Tibial artery (tissue), 4 donors: ENCODE results near the gene EFNB2.

Source experiments
- DNase-seq, 2 donors: peaks; one replicate each; pipeline ENCODE4 v3.0.0-alpha.2; 2019
- H3K27ac ChIP-seq, 2 donors: fragments of 200-600 bp; sonication (generic) in 1 of 2; 1 replicate in 1 of 2; 2 replicates in 1 of 2; pipeline ENCODE4 v1.5.1; 2018 to 2019; ENCODE audit warnings: mild to moderate bottlenecking in 1 of 2
- H3K27me3 ChIP-seq, 2 donors: fragments of 200-600 bp; sonication (generic) in 1 of 2; one replicate each; pipeline versions ENCODE4 v1.5.1 to v1.6.0; 2016 to 2019
- H3K36me3 ChIP-seq, 3 donors: fragments of 200-600 bp; sonication (generic) in 2 of 3; one replicate each; pipeline ENCODE4 v1.5.1; 2016 to 2019; ENCODE audit warnings: mild to moderate bottlenecking in 2 of 3
- H3K4me1 ChIP-seq, 4 donors: fragments of 200-600 bp; sonication (generic) in 2 of 4; 1 replicate in 3 of 4; 2 replicates in 1 of 4; pipeline ENCODE4 v1.5.1; 2016 to 2019
- H3K4me3 ChIP-seq, 2 donors: fragments of 200-600 bp; sonication (generic) in 1 of 2; 1 replicate in 1 of 2; 2 replicates in 1 of 2; pipeline ENCODE4 v1.5.1; 2018 to 2019; ENCODE audit warnings: mild to moderate bottlenecking in 2 of 2
- H3K9me3 ChIP-seq, 3 donors: fragments of 200-600 bp; sonication (generic) in 1 of 3; one replicate each; pipeline ENCODE4 v1.5.1; 2016 to 2019
- CTCF ChIP-seq, 2 experiments: fragments of 200-600 bp in 1 of 2; fragments of 450-650 bp in 1 of 2; IDR thresholded peaks; one replicate each; pipeline ENCODE4 v1.5.1; 2017 to 2019; ENCODE audit warnings: antibody characterized with exemption in 2 of 2, mild to moderate bottlenecking in 1 of 2, moderate library complexity in 1 of 2
- intact Hi-C: fragments of 100-400 bp; cut with DNase I; formaldehyde crosslinking; loops from one replicate; pipeline ENCODE4 v1.15.0; 2023; ENCODE audit warnings: low total_unique reads

EFNB2 gene

GRCh38 chr13:106470576-106470975 is 64.9 kb downstream of the EFNB2 start:
- TF ChIP-seq CTCF (IDR thresholded peaks at IDR 0.05), result no peak
- H3K27ac ChIP-seq, result no peak overlapping the region

GRCh38 chr13:106468744-106469590 is 66.5 kb downstream of the EFNB2 start:
- no peak for TF ChIP-seq CTCF (IDR thresholded peaks at IDR 0.05)
- peak overlapping the region in 1 of 2 donors; percentile 41 for H3K27ac ChIP-seq
- no peaks in the 10 kb centered on the region for H3K36me3 ChIP-seq
- no peak for DNase-seq
- intact Hi-C loops, result no loop called here
- H3K9me3 ChIP-seq, result no peaks in the 10 kb centered on the region
- no peak overlapping the region for H3K4me3 ChIP-seq
- H3K4me1 ChIP-seq, result peaks cover 0 to 22% (median 9%) of the 10 kb centered on the region in 4 donors
- no peaks in the 10 kb centered on the region for H3K27me3 ChIP-seq

More at GRCh38 chr13:106470576-106470975, 64.9 kb downstream of the EFNB2 start:
- Histone ChIP-seq H3K9me3 (no peaks in the 10 kb centered on the region), H3K4me3 (no peak overlapping the region), H3K36me3 (no peaks in the 10 kb centered on the region), H3K27me3 (no peaks in the 10 kb centered on the region), H3K4me1 (peaks cover 0 to 22% (median 9%) of the 10 kb centered on the region in 4 donors)
- DNase-seq, result no peak
- intact Hi-C loops, result no loop called here

DNA sequence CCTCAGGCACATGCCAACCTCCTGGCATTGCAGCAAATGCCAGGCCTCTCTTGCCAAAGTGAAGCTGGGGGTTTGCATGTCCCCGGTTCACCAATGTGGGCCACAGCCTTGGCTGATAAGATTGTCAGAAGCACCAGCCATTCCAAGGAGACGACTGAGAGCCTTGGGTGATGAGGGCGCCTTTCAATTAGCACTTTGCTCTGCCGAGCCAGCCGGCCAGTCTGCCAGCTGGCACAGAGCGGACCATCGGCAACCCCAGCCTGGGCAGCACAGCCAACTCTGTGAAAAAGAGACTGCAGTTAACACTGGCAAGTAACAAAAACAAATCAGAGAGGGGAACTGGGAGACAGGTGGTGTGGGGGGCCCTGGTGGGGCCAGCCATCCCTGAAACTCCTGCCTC is 67.3 kb downstream of the EFNB2 start:
- Histone ChIP-seq H3K4me3 (peak overlapping the region; percentile 4 to 37), H3K9me3 (no peaks in the 10 kb centered on the region), H3K27ac (peak overlapping the region; percentile 36 to 41), H3K27me3 (no peaks in the 10 kb centered on the region), H3K4me1 (peaks cover 0 to 22% (median 9%) of the 10 kb centered on the region in 4 donors), H3K36me3 (no peaks in the 10 kb centered on the region)
- intact Hi-C loops, result no loop called here
- peak in 1 of 2 donors; percentile 71 for DNase-seq
- no peak for TF ChIP-seq CTCF (IDR thresholded peaks at IDR 0.05)

DNA sequence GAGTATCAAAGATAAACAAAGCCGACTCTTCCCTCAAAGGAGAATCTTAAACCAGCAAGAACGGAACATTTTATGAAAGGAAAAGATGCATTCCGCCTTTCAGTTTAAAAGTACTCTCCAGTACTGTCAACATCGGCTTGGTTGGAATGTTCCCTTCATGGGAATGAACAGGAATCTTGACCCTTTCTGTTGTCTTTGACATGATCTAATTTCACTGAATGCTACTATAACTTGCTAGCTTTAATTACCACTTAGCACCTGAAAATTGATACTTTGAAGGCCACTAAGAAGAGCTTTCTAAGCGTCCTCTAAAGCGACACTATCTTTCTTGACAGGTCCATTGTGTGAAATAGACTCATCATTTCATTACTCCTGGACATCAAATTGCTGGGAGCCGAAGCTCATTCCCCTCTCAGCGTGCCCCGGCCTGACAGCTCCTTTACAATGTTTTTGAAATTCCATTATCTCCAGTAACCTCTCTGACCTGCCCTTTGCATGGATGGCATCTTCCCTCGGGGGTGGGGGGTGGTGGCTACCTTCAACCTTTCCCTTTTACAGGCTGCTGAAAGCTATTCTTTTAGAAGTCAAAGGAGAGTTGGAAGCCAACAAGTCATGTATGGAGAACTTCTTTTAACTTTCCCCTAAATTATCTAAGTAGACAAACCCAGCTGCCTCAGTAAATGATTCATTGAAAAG is 67.9 kb downstream of the EFNB2 start:
- intact Hi-C loops, result no loop called here
- Histone ChIP-seq H3K9me3 (no peaks in the 10 kb centered on the region), H3K4me1 (peaks cover 0 to 20% (median 9%) of the 10 kb centered on the region in 4 donors), H3K4me3 (peak overlapping the region in 1 of 2 donors; percentile 37), H3K36me3 (no peaks in the 10 kb centered on the region), H3K27me3 (no peaks in the 10 kb centered on the region), H3K27ac (peak overlapping the region; percentile 36 to 41)
- no peak for TF ChIP-seq CTCF (IDR thresholded peaks at IDR 0.05)
- DNase-seq, result no peak

DNA sequence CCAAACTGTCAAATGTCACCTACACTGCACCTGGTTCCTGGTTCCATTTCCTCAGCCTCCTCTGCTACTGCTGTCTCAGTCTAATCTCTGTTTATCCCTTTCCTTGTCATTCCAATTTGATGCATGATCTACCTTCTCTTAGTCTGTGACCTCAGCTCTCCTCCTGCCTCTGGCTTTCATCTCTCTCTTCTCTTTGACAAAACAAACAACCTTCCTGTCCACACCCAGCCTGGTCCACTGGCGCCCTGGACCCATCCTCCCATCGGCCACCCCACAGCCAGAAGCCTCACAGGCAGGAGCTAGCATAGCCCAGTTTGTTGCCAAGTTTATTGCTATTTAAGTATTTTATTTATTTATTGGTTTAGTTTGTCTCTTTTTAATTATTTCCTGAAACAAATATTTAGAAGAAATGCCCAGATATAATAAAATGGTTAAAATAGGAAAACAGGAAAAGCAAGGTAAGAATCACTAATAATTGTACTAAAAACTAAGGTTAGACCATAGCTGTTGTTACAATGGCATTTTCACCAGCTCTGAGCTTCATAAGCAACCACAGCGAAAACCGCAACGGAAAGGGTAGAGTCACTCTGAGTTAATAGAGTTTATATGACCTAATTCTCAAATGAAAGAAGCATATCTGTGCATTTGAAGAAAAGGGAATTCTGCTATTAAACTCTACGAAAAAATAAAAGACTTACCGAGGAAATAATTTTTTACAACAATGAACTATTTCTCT is 68.6 kb downstream of the EFNB2 start:
- no peaks in the 10 kb centered on the region for H3K9me3 ChIP-seq
- intact Hi-C loops, result no loop called here
- H3K4me1 ChIP-seq, result peaks cover 0 to 13% (median 9%) of the 10 kb centered on the region in 4 donors
- TF ChIP-seq CTCF (IDR thresholded peaks at IDR 0.05), result no peak
- H3K4me3 ChIP-seq, result no peak overlapping the region
- no peak overlapping the region for H3K27ac ChIP-seq
- DNase-seq, result no peak
- H3K36me3 ChIP-seq, result no peaks in the 10 kb centered on the region
- no peaks in the 10 kb centered on the region for H3K27me3 ChIP-seq
